ENCODE measurements around the gene C17orf100.

DNA sequence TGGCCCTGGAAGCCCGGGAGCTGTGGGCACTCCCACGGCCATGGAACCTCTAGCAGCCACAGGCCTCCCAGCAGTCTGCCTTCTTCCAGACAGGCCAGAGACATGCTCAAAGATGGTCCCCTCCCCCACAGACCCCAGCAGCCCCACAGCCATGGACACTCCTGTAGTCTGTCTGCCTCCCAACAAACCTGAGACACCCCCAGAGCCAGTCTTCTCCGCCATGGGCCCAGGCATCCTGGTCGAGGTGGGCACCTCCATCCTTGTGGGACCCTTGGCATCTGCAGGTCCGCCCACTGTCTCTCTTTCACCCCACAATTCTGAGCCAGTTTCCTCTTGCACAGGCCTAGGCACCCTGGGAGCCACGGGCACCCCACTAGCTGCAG is 14.1 kb upstream of the C17orf100 start:
- no peak for TF ChIP-seq SMARCA5 (IDR thresholded peaks at IDR 0.05)
- TF ChIP-seq, protein P1, sequence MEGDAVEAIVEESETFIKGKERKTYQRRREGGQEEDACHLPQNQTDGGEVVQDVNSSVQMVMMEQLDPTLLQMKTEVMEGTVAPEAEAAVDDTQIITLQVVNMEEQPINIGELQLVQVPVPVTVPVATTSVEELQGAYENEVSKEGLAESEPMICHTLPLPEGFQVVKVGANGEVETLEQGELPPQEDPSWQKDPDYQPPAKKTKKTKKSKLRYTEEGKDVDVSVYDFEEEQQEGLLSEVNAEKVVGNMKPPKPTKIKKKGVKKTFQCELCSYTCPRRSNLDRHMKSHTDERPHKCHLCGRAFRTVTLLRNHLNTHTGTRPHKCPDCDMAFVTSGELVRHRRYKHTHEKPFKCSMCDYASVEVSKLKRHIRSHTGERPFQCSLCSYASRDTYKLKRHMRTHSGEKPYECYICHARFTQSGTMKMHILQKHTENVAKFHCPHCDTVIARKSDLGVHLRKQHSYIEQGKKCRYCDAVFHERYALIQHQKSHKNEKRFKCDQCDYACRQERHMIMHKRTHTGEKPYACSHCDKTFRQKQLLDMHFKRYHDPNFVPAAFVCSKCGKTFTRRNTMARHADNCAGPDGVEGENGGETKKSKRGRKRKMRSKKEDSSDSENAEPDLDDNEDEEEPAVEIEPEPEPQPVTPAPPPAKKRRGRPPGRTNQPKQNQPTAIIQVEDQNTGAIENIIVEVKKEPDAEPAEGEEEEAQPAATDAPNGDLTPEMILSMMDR (IDR thresholded peaks at IDR 0.05 in 2 of 3, conservative IDR thresholded peaks at IDR 0.05 in 1 of 3; ENCODE audit: control insufficient read depth in 2 of 3, extremely low read depth in 1 of 3, insufficient read depth in 1 of 3, low read depth in 3 of 3, low read length in 3 of 3), result no peak
- TF ChIP-seq EP300 (IDR thresholded peaks at IDR 0.05; ENCODE audit: borderline replicate concordance in 1 of 2, control insufficient read depth in 1 of 2, low read depth in 2 of 2, low read length in 2 of 2), result no peak
- TF ChIP-seq MLLT1 (IDR thresholded peaks at IDR 0.05), result no peak
- TF ChIP-seq EZH2 (IDR thresholded peaks at IDR 0.05; ENCODE audit: borderline replicate concordance, control insufficient read depth, low read depth, low read length), result no peak
- no peak for TF ChIP-seq CHD1 (IDR thresholded peaks at IDR 0.05; ENCODE audit: low read depth, low read length)
- TF ChIP-seq, protein P2, sequence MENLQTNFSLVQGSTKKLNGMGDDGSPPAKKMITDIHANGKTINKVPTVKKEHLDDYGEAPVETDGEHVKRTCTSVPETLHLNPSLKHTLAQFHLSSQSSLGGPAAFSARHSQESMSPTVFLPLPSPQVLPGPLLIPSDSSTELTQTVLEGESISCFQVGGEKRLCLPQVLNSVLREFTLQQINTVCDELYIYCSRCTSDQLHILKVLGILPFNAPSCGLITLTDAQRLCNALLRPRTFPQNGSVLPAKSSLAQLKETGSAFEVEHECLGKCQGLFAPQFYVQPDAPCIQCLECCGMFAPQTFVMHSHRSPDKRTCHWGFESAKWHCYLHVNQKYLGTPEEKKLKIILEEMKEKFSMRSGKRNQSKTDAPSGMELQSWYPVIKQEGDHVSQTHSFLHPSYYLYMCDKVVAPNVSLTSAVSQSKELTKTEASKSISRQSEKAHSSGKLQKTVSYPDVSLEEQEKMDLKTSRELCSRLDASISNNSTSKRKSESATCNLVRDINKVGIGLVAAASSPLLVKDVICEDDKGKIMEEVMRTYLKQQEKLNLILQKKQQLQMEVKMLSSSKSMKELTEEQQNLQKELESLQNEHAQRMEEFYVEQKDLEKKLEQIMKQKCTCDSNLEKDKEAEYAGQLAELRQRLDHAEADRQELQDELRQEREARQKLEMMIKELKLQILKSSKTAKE (IDR thresholded peaks at IDR 0.05; ENCODE audit: low read depth, poor library complexity, severe bottlenecking), result no peak
- TF ChIP-seq HDAC6 (IDR thresholded peaks at IDR 0.05; ENCODE audit: unreplicated experiment), result no peak
- TF ChIP-seq MXI1 (IDR thresholded peaks at IDR 0.05; ENCODE audit: low read depth, low read length), result no peak
